Esophagus squamous epithelium (tissue), 5 donors: ENCODE data around the gene SHISAL1. TPM values are rescaled to one million over a fixed set of nuclear protein-coding genes. Genes with fewer than 3 reads are reported as not detected.

Source experiments
- DNase-seq: peaks from one replicate; lab custom pipeline; 2025; lab: John Stamatoyannopoulos, UW
- H3K27ac ChIP-seq, 4 donors: fragments of 200-600 bp; sonication (generic); one replicate each; pipeline ENCODE4 v1.5.1; 2016 to 2019; ENCODE audit warnings: mild to moderate bottlenecking in 1 of 4
- H3K27me3 ChIP-seq, 4 donors: fragments of 200-600 bp; sonication (generic); 1 replicate in 3 of 4; 2 replicates in 1 of 4; pipeline versions ENCODE4 v1.5.1 to v1.6.0; 2017 to 2021; ENCODE audit warnings: antibody characterized with exemption in 1 of 4
- H3K36me3 ChIP-seq, 3 donors: fragments of 200-600 bp; sonication (generic); one replicate each; pipeline ENCODE4 v1.5.1; 2016 to 2019
- H3K4me1 ChIP-seq, 3 donors: fragments of 200-600 bp; sonication (generic); one replicate each; pipeline ENCODE4 v1.5.1; 2017 to 2019
- H3K4me3 ChIP-seq, 4 donors: fragments of 200-600 bp; sonication (generic); 1 replicate in 3 of 4; 2 replicates in 1 of 4; pipeline ENCODE4 v1.5.1; 2016 to 2019; ENCODE audit warnings: mild to moderate bottlenecking in 2 of 4, moderate library complexity in 1 of 4
- H3K9me3 ChIP-seq, 3 donors: fragments of 200-600 bp; sonication (generic); one replicate each; pipeline ENCODE4 v1.5.1; 2016 to 2019
- CTCF ChIP-seq, 6 experiments: fragments of 450-650 bp in 4 of 6; fragments of 200-600 bp in 2 of 6; sonication (generic) in 2 of 6; IDR thresholded peaks; one replicate each; pipeline ENCODE4 v1.5.1; 2016 to 2019; ENCODE audit warnings: antibody characterized with exemption in 6 of 6, mild to moderate bottlenecking in 4 of 6, moderate library complexity in 4 of 6
- POLR2A ChIP-seq, 4 donors: fragments of 450-650 bp; IDR thresholded peaks; one replicate each; pipeline ENCODE4 v1.6.1; 2017; ENCODE audit warnings: antibody characterized with exemption in 4 of 4, mild to moderate bottlenecking in 4 of 4, moderate library complexity in 3 of 4
- WGBS, 2 donors: methylation state at CpG; one replicate each; pipeline ENCODE4 v1.1.5; 2018; 5-methylcytosine and 5-hydroxymethylcytosine counted together
- intact Hi-C: fragments of 100-400 bp; cut with DNase I; formaldehyde crosslinking; loops from one replicate; pipeline ENCODE4 v1.15.0; 2022
- total RNA-seq, 4 donors: library from RNA; depleted of rRNA; stranded (reverse); fragments of >200 nt; gene quantifications; one replicate each; pipeline ENCODE4 v1.1.0, GENCODE V29; 2016
- donor health status: DM: yes; HTN: yes; CAD: no.

Gene SHISAL1
- total RNA-seq, 4 donors from 2014 or later: 0.08 to 1.3 (median 0.31) TPM

- Histone ChIP-seq H3K4me1 (no peaks in the 10 kb centered on the region), H3K27ac (no peak overlapping the region), H3K4me3 (no peak overlapping the region), H3K36me3 (no peaks in the 10 kb centered on the region), H3K9me3 (peaks cover 0 to 6% (median 0%) of the 10 kb centered on the region in 3 donors), H3K27me3 (peaks cover 0 to 37% (median 0%) of the 10 kb centered on the region in 4 donors)
- intact Hi-C loops: no loop called here
- TF ChIP-seq CTCF (IDR thresholded peaks at IDR 0.05): no peak
- TF ChIP-seq POLR2A (IDR thresholded peaks at IDR 0.05): no peak
- no peak for DNase-seq
- WGBS, 2 donors: 38 to 80% methylated on average over 2 to 8 of the region's 12 CpGs
These were observed 50.7 kb downstream of the SHISAL1 start for GRCh38 chr22:44261861-44262595.

- no peak for DNase-seq
These were observed 51.4 kb downstream of the SHISAL1 start for GRCh38 chr22:44261164-44261860.

GRCh38 chr22:44260216-44261035, 52.3 kb downstream of the SHISAL1 start:
- WGBS, 2 donors: 84 to 89% methylated on average over 13 to 14 of the region's 16 CpGs
- DNase-seq: no peak
- Histone ChIP-seq H3K4me1 (no peaks in the 10 kb centered on the region), H3K4me3 (no peak overlapping the region), H3K9me3 (peaks cover 0 to 2% (median 0%) of the 10 kb centered on the region in 3 donors), H3K27me3 (peaks cover 0 to 41% (median 0%) of the 10 kb centered on the region in 4 donors), H3K36me3 (no peaks in the 10 kb centered on the region), H3K27ac (no peak overlapping the region)
- TF ChIP-seq CTCF (IDR thresholded peaks at IDR 0.05): no peak
- no peak for TF ChIP-seq POLR2A (IDR thresholded peaks at IDR 0.05)
- intact Hi-C loops: no loop called here

More at GRCh38 chr22:44261164-44261860, 51.4 kb downstream of the SHISAL1 start:
- intact Hi-C loops: no loop called here
- Histone ChIP-seq H3K27me3 (peaks cover 0 to 39% (median 0%) of the 10 kb centered on the region in 4 donors), H3K36me3 (no peaks in the 10 kb centered on the region), H3K4me3 (no peak overlapping the region), H3K9me3 (peaks cover 0 to 6% (median 0%) of the 10 kb centered on the region in 3 donors), H3K27ac (no peak overlapping the region), H3K4me1 (no peaks in the 10 kb centered on the region)
- TF ChIP-seq POLR2A (IDR thresholded peaks at IDR 0.05): no peak
- TF ChIP-seq CTCF (IDR thresholded peaks at IDR 0.05): no peak
- 77 to 81% methylated on average over 7 to 9 of the region's 14 CpGs for WGBS, 2 donors

GRCh38 chr22:44259366-44260215, 53.2 kb downstream of the SHISAL1 start:
- TF ChIP-seq POLR2A (IDR thresholded peaks at IDR 0.05): no peak
- no peak for TF ChIP-seq CTCF (IDR thresholded peaks at IDR 0.05)
- Histone ChIP-seq H3K27ac (no peak overlapping the region), H3K4me1 (no peaks in the 10 kb centered on the region), H3K36me3 (no peaks in the 10 kb centered on the region), H3K27me3 (peaks cover 0 to 39% (median 0%) of the 10 kb centered on the region in 4 donors), H3K4me3 (no peak overlapping the region), H3K9me3 (no peaks in the 10 kb centered on the region)
- DNase-seq: no peak
- WGBS, 2 donors: 80 to 81% methylated on average over 19 of the region's 19 CpGs
- intact Hi-C loops: no loop called here
